ENCODE data around the gene TYMP. TPM values are rescaled to one million over a fixed set of nuclear protein-coding genes. Genes with fewer than 3 reads are reported as not detected.
A peak's percentile ranks its signal among the peaks of the same experiment; 100 is the strongest.

The TYMP gene
- total RNA-seq, 2 donors from 2014 or later: 1.2 to 2.1 TPM

GRCh38 chr22:50563413-50564160, 33.8 kb upstream of the TYMP start:
- H3K36me3 ChIP-seq (ENCODE audit: control insufficient read depth, insufficient read depth, low read length): peaks cover 10% of the 10 kb centered on the region
- H3K9me3 ChIP-seq (ENCODE audit: control insufficient read depth, low read length): no peaks in the 10 kb centered on the region
- H3K4me3 ChIP-seq (ENCODE audit: low read length): peak overlapping the region; percentile 93
- no peak for TF ChIP-seq CTCF (conservative IDR thresholded peaks at IDR 0.05)
- Mint-ChIP-seq H3K4me1 (peaks cover 9% of the 10 kb centered on the region), H3K4me3 (peak overlapping the region; percentile 86), H3K27ac (peak overlapping the region; percentile 65), H3K36me3 (ENCODE audit: low read depth) (peaks cover 10% of the 10 kb centered on the region), H3K9me3 (no peaks in the 10 kb centered on the region), H3K27me3 (ENCODE audit: insufficient read depth) (peaks cover 51% of the 10 kb centered on the region)
- 21 to 52% methylated on average over 7 to 17 of the region's 17 CpGs for WGBS, 2 experiments (ENCODE audit: insufficient coverage in 1 of 2, insufficient read length in 1 of 2)
- peaks cover 30% of the 10 kb centered on the region for H3K27me3 ChIP-seq (ENCODE audit: control insufficient read depth, insufficient read depth, low read length, poor library complexity, severe bottlenecking)
- peak overlapping the region; percentile 41 for H3K9ac ChIP-seq (ENCODE audit: extremely low read depth, low read length, poor library complexity, severe bottlenecking)
- DNase-seq: no peak
- H3K27ac ChIP-seq (ENCODE audit: low read depth, low read length): no peak overlapping the region
- no peaks in the 10 kb centered on the region for H3K4me1 ChIP-seq (ENCODE audit: control insufficient read depth, insufficient read depth, low read length)

- TF ChIP-seq CTCF (conservative IDR thresholded peaks at IDR 0.05): peak; percentile 98
- Histone ChIP-seq H3K4me3 (ENCODE audit: low read length) (peak within 1 kb of the TSS; percentile 93), H3K9me3 (ENCODE audit: control insufficient read depth, low read length) (no peaks in the 10 kb centered on the region), H3K4me1 (ENCODE audit: control insufficient read depth, insufficient read depth, low read length) (no peaks in the 10 kb centered on the region), H3K9ac (ENCODE audit: extremely low read depth, low read length, poor library complexity, severe bottlenecking) (peak within 1 kb of the TSS; percentile 41), H3K27ac (ENCODE audit: low read depth, low read length) (no peak within 1 kb of the TSS), H3K27me3 (ENCODE audit: control insufficient read depth, insufficient read depth, low read length, poor library complexity, severe bottlenecking) (peaks cover 34% of the 10 kb centered on the region), H3K36me3 (ENCODE audit: control insufficient read depth, insufficient read depth, low read length) (peaks cover 4% of the 10 kb centered on the region)
- H3K4me3 Mint-ChIP-seq: peak within 1 kb of the TSS; percentile 86
- H3K36me3 Mint-ChIP-seq (ENCODE audit: low read depth): peaks cover 3% of the 10 kb centered on the region
- DNase-seq: peak; percentile 99
- H3K27me3 Mint-ChIP-seq (ENCODE audit: insufficient read depth): peaks cover 55% of the 10 kb centered on the region
- 3 to 8% methylated on average over 15 to 56 of the region's 61 CpGs for WGBS, 2 experiments (ENCODE audit: insufficient coverage in 1 of 2, insufficient read length in 1 of 2)
- no peaks in the 10 kb centered on the region for H3K9me3 Mint-ChIP-seq
- H3K4me1 Mint-ChIP-seq: peaks cover 9% of the 10 kb centered on the region
- peak within 1 kb of the TSS; percentile 65 for H3K27ac Mint-ChIP-seq
Measured at GRCh38 chr22:50562523-50563412, 33.0 kb upstream of the TYMP start, which contains the start of gene SYCE3. SYCE3 (minus strand) TSS chr22:50562919; CDS start chr22:50556405, 6,514 bp downstream.

GRCh38 chr22:50561401-50562358, 31.9 kb upstream of the TYMP start:
- Mint-ChIP-seq H3K27me3 (ENCODE audit: insufficient read depth) (peaks cover 55% of the 10 kb centered on the region), H3K4me1 (peaks cover 9% of the 10 kb centered on the region), H3K9me3 (no peaks in the 10 kb centered on the region), H3K4me3 (peak overlapping the region; percentile 25), H3K27ac (peak overlapping the region; percentile 3), H3K36me3 (ENCODE audit: low read depth) (no peaks in the 10 kb centered on the region)
- no peak overlapping the region for H3K4me3 ChIP-seq (ENCODE audit: low read length)
- 87 to 91% methylated on average over 7 to 18 of the region's 34 CpGs for WGBS, 2 experiments (ENCODE audit: insufficient coverage in 1 of 2, insufficient read length in 1 of 2)
- no peak for TF ChIP-seq CTCF (conservative IDR thresholded peaks at IDR 0.05)
- H3K9ac ChIP-seq (ENCODE audit: extremely low read depth, low read length, poor library complexity, severe bottlenecking): no peak overlapping the region
- H3K27me3 ChIP-seq (ENCODE audit: control insufficient read depth, insufficient read depth, low read length, poor library complexity, severe bottlenecking): peaks cover 34% of the 10 kb centered on the region
- H3K27ac ChIP-seq (ENCODE audit: low read depth, low read length): no peak overlapping the region
- H3K36me3 ChIP-seq (ENCODE audit: control insufficient read depth, insufficient read depth, low read length): no peaks in the 10 kb centered on the region
- H3K9me3 ChIP-seq (ENCODE audit: control insufficient read depth, low read length): no peaks in the 10 kb centered on the region
- DNase-seq: no peak
- H3K4me1 ChIP-seq (ENCODE audit: control insufficient read depth, insufficient read depth, low read length): no peaks in the 10 kb centered on the region

Data from endodermal cell (in vitro differentiated cells).